Dedifferentiated amniotic fluid mesenchymal stem cell (primary cell): ENCODE results near the gene CFAP119.

Experiments used
- DNase-seq: peaks from one replicate; pipeline ENCODE4 v3.0.0-alpha.2; 2016; ENCODE audit errors: extremely low spot score

CFAP119 gene

GRCh38 chr16:30740364-30741251, 21.3 kb downstream of the CFAP119 start:
- DNase-seq: peak; percentile 61

GRCh38 chr16:30738984-30739951, 22.6 kb downstream of the CFAP119 start:
- DNase-seq: no peak

GRCh38 chr16:30737794-30738648, 23.8 kb downstream of the CFAP119 start:
- DNase-seq: no peak

- no peak for DNase-seq
Observed at GRCh38 chr16:30736995-30737793, 24.7 kb downstream of the CFAP119 start.

- no peak for DNase-seq
Observed at GRCh38 chr16:30731411-30731810, 30.5 kb downstream of the CFAP119 start.

GRCh38 chr16:30728899-30729672, 32.8 kb downstream of the CFAP119 start:
- no peak for DNase-seq

GRCh38 chr16:30728321-30728720, 33.5 kb downstream of the CFAP119 start:
- no peak for DNase-seq

DNA sequence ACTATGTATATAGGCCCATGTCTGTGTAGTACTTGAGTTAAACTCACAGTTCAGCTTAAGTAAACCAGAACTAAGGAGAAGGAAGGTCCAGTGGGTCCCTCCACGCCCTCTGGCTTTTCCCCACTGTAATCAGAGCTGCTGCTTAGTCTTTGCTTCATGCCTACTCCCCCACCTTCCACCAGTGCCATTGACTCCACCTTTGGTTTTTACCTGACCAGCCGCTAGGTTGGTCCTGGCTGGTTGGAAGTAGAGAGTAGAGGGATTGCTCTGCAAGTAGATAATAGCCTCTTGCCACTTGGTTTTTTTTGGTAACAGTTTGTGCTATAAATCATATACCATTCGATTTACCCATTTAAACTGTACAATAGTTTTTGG, 36.5 kb downstream of the CFAP119 start:
- DNase-seq: no peak

- DNase-seq: no peak
Observed at GRCh38 chr16:30724641-30725417, 37.0 kb downstream of the CFAP119 start.

DNA sequence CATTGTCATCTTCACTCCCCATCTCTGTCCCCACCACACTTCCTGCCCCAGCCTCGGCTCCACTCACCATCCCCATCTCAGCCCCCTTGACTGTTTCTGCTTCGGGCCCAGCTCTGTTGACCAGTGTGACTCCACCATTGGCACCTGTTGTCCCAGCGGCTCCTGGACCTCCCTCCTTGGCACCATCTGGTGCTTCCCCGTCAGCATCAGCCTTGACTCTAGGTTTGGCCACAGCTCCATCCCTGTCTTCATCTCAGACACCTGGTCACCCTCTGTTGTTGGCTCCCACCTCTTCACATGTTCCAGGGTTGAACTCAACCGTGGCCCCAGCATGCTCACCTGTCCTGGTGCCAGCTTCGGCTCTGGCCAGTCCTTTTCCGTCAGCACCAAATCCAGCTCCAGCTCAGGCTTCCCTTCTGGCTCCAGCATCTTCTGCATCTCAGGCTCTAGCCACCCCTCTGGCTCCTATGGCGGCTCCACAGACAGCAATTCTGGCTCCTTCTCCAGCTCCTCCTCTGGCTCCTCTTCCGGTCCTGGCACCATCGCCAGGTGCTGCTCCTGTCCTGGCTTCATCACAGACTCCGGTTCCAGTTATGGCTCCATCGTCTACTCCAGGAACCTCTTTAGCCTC, 38.0 kb downstream of the CFAP119 start:
- no peak for DNase-seq

GRCh38 chr16:30722916-30723315, 38.9 kb downstream of the CFAP119 start:
- DNase-seq: no peak

DNA sequence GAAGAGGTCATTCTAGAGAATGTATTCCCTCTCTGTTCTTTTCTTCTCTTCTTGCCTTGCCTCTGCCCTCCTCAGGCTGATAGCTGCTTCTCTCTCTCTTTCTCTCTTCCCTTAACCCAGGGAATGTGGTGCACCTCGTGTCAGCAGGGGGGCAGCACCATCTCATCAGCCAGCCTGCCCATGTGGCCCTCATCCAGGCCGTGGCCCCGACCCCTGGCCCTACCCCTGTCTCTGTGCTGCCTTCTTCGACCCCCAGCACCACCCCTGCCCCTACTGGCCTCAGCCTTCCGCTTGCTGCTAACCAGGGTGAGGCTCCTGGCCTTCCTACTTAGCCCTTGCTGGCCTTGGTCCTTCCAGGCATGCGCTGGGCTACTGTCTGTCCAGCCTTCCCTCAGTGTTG, 39.4 kb downstream of the CFAP119 start:
- DNase-seq: no peak

GRCh38 chr16:30721606-30722005, 40.3 kb downstream of the CFAP119 start:
- no peak for DNase-seq

GRCh38 chr16:30721167-30721566, 40.7 kb downstream of the CFAP119 start:
- DNase-seq: no peak

DNA sequence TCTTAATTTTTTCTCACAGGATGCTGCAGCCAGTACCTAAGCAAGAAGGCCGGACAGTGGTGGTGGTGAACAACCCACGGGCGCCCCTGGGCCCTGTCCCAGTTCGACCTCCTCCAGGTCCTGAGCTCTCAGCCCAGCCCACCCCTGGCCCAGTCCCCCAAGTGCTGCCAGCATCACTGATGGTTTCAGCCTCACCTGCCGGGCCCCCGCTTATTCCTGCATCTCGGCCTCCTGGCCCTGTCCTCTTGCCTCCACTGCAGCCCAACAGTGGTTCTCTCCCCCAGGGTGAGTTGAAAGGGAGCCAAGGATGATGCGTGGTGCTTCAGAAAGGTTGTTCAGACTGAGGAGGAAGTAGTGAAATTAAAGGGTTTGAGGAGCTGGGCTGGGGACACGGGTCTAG, 41.2 kb downstream of the CFAP119 start:
- no peak for DNase-seq

DNA sequence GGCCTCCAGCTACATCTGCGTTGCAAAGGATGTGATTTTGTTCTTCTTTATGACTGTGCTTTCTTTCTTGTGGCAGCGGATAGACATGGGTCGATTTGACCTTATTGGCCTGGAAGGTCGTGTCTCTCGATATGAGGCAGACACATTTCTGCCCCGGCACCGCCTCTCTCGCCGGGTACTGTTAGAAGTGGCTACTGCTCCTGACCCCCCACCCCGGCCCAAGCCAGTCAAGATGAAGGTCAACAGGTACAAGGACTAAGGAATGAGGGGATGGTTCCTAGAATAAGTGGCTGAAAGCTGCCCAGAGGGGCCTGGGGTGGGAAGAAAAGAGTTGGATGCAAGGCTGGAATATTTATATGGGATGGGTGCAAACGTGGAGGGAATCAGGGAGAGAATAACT, 41.8 kb downstream of the CFAP119 start:
- no peak for DNase-seq

- DNase-seq: no peak
Observed at GRCh38 chr16:30715750-30716445, 46.0 kb downstream of the CFAP119 start.

DNA sequence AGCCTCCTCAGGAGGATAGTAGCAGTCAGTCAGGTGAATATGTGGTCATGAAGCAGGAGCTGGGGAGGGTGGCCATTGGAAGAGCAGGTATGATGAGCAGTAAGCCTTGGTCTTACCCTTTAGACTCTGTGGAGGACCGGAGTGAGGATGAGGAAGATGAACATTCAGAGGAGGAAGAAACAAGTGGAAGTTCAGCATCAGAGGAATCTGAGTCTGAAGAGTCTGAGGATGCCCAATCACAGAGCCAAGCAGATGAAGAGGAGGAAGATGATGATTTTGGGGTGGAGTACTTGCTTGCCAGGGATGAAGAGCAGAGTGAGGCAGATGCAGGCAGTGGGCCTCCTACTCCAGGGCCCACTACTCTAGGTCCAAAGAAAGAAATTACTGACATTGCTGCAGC, 50.1 kb downstream of the CFAP119 start:
- DNase-seq: no peak
